NCI-H2171 treated with DMSO at 0.1 percent for 48 hours (cell line): Measurements from ENCODE around the gene TMEM127.

Source experiments
- DNase-seq: peaks from one replicate; lab custom pipeline; 2025; lab: John Stamatoyannopoulos, UW

The TMEM127 gene

DNA sequence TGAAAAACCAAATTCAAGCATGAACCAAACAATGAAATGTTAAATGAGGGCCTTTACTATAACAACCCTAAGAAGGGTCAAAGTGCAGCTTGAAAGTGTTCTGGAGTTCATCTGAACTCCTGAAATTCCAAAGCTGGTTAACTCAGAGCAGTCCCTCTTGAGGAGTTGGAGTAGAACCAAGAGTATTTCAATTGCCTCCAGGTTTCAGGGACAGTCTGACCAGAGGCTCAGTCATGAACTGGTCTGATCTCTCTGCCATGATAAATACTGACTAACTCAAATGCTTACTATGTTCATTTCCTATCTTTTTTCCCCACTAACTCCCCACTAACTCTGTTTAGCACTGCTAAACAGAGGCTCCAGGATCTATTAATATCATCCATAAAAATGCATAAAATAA lies 59.9 kb downstream of the TMEM127 start:
- no peak for DNase-seq

DNA sequence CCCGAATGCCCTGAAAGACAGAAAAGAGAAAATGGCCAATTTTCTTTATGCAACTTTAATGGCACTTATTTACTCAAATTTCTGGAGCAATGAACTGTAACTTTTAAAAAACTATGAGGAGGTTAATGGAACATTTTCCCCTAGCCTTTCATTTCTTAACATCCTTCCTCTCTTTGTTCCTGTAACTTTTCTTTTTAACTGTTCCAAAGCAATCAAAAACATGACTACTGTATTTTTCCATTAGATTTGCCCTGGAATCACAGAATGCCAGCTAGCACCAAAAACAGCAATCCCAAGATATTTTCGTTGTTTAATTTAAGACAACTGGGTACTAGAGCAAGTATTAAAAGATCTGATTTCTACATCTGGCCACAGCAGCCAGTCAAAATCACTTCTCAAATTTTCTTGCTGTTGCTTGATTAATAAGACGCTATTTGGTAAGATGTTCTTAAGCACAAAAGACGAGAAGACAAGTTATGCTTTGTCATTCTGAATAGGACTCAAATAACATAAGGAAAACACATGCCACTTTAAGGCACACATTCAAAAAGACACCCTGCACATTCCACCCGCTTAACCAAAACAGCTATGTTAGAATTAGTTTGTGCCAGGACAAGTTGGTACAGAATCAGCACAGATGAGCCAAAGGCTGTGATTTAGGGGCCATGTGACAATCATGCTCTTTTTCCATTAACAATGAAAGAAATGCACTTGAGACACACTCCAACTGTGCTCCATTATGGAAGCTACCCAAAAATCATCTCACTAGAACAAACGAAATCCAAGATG lies 60.8 kb downstream of the TMEM127 start:
- DNase-seq, result no peak

DNA sequence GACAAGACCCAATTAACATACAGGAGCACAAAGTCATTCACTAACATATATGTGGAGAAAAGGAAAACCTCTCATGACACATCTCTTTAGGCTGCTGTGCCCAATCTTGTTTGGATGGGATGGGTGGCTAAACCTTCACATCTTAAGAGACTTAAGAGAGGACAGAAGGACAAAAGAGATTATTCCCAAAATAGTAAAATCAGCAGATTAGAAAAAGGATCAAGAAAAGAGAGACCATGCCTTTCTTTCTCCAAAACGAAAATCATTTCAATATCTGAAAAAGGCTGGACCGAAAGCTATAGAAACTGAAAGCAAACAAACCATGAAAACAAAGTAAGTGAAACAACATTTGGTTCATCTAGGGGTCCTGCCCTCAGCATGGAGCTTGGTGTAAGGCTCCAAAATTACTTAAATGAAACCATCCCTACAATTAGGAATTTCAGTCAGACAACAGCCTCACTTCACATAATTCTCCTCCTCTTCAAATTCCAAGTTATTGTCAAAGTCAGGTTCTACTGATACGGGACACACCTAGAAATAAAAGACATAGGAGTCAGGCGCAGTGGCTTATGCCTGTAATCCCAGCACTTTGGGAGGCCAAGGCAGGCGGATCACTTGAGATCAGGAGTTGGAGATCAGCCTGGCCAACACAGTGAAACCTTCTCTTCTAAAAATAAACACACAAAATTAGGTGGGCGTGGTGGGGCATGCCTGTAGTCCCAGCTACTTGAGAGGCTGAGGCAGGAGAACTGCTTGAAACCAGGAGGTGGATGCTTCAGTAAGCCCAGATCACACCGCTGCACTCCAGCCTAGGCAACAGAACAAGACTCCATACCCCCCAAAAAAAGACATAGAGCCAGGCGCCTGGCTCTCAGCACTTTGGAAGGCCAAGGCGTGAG lies 62.4 kb downstream of the TMEM127 start:
- no peak for DNase-seq

DNA sequence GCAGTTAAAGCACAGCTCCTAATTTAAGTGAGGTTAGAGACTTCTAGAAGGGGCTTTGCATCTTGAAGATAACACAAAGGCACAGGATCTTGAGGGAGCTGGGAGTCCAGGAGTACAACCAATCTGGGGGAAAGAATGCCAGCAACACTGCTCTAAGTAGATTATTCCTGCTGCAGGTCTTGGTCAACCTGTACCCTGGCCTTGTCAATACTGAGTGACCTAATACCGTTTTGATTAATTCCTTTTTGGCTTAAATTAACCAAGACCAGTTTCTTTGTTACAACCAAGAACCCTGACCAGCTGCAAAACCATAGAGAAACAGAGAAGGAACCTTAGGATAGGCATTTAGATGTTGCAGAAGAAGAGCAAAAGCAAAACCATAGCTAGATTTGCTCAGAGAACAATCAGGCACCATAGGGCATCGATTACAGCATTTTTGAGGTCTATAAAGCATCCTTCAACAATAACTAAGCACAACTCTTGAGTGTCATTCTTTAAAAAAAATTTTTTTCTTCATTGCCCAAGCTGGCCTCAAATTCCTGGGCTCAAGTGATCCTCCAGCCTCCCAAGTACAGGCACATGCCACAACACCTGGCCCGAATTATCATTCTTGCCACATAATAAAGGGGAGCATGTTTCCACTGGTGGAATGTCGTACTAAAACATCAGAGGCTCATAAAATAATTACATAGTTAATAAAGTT lies 63.5 kb downstream of the TMEM127 start:
- no peak for DNase-seq

DNA sequence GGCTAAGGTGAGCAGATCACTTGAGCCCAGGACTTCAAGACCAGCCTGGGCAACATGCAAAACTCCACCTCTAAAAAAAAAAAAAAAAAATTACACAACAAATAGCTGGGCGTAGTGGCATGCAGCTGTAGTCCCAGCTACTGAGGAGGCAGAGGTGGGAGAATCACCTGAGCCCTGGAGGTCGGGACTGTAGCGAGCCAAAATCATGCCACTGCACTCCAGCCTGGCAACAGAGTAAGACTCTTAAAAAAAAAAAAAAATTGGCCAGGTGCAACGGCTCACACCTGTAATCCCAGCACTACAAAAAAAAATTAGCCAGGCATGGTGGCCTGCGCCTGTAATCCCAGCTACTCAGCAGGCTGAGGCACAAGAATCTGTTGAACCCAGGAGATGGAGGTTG lies 64.5 kb downstream of the TMEM127 start:
- DNase-seq, result no peak

DNA sequence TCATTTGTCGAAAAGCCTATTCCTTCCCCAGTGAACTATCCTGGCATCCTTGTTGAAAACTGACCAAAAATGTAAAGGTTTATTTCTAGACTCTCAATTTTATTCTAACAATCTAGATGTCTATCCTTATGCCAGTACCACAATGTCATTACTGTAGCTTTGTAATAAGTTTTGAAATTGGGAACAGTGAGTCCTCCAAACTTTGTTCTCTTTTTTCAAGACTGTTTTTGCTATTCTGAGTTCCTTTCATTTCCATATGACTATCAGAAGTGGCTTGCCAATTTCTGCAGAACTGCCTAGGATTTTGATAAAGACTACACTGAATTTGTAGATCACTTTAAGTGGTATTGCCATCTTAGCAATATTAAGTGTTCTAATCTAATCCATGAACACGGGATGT lies 66.9 kb downstream of the TMEM127 start:
- DNase-seq, result no peak
